Measurements from ENCODE around the gene TSSC4. TPM values are rescaled to one million over a fixed set of nuclear protein-coding genes. Genes with fewer than 3 reads are reported as not detected.

TSSC4 gene
- total RNA-seq, 1 donor: 54.8 TPM

DNA sequence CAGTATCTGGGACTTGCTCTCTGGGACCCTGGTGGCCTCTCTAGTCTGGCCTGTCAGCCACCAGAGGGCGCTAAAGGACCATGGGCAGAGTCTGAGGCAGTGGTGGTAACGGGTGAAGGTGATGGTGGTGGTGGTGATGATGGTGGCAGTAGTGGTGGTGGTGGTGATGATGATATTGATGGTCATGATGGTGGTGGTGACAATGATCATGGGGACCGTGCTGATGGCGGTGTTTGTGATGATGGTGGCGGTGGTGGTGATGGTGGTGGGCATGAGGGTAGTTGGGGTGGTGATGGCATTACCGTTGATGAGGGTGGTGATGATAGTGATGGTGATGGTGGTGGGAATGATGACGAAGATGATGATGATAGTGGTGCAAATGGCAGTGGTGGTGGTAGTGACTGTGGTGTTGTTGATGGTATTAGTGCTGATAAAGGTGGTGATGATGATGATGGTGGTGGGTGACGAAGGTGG, 27.8 kb downstream of the TSSC4 start:
- TF ChIP-seq, protein P1, sequence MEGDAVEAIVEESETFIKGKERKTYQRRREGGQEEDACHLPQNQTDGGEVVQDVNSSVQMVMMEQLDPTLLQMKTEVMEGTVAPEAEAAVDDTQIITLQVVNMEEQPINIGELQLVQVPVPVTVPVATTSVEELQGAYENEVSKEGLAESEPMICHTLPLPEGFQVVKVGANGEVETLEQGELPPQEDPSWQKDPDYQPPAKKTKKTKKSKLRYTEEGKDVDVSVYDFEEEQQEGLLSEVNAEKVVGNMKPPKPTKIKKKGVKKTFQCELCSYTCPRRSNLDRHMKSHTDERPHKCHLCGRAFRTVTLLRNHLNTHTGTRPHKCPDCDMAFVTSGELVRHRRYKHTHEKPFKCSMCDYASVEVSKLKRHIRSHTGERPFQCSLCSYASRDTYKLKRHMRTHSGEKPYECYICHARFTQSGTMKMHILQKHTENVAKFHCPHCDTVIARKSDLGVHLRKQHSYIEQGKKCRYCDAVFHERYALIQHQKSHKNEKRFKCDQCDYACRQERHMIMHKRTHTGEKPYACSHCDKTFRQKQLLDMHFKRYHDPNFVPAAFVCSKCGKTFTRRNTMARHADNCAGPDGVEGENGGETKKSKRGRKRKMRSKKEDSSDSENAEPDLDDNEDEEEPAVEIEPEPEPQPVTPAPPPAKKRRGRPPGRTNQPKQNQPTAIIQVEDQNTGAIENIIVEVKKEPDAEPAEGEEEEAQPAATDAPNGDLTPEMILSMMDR (IDR thresholded peaks at IDR 0.05; ENCODE audit: insufficient read depth, low read depth, low read length): peak; percentile 92
- H3K4me3 ChIP-seq (ENCODE audit: low read depth, low read length): no peak overlapping the region
- peak; percentile 53 for DNase-seq (ENCODE audit: low read depth)

- TF ChIP-seq, protein P1 (IDR thresholded peaks at IDR 0.05; ENCODE audit: insufficient read depth, low read depth, low read length): no peak
- H3K4me3 ChIP-seq (ENCODE audit: low read depth, low read length): no peak overlapping the region
- DNase-seq (ENCODE audit: low read depth): no peak
Measured at GRCh38 chr11:2431395-2431794, 30.8 kb downstream of the TSSC4 start.

GRCh38 chr11:2432171-2432621, 31.6 kb downstream of the TSSC4 start:
- TF ChIP-seq, protein P1 (IDR thresholded peaks at IDR 0.05; ENCODE audit: insufficient read depth, low read depth, low read length): no peak
- H3K4me3 ChIP-seq (ENCODE audit: low read depth, low read length): no peak overlapping the region
- no peak for DNase-seq (ENCODE audit: low read depth)

- TF ChIP-seq, protein P1 (IDR thresholded peaks at IDR 0.05; ENCODE audit: insufficient read depth, low read depth, low read length): no peak
- DNase-seq (ENCODE audit: low read depth): no peak
- H3K4me3 ChIP-seq (ENCODE audit: low read depth, low read length): no peak overlapping the region
Measured at GRCh38 chr11:2432628-2433071, 32.1 kb downstream of the TSSC4 start.

DNA sequence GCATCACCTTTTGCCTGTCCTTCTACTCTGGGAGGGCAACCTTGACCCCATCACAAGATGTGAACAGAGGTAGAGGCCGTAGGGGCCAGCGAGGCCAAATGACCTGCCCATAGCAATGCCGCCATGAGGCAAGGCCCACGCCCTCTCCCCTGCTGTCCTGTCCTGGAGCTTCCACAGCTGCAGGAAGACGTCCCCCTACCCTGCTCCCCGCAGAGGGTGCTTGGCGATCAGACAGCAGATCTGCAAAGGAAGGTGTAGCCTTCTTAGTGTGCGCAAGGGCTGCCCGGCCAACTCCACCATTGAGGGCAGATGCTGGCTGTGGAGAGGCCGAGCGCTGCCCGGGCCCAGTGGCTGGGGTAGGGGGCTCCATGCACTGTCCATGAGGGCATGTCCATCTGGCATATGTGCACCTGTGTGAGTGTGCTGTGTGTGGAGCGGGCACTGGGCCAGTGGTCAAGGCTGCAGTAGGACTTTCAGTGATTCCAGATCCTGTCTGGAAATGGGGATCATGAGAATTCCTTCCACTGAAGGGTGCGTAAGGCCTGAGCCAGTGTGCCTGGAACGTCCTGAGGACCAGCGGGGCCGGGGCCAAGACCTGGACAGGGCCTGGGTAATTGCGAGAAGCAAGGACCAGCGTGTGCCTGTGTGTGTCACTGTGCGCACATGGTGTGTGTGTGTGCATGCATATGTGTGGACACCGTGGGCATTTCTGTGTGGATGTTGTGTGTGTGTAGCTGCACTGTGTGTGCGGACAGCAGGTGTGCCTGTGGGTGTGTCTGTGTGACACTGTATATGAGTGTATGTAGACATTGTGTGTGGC, 32.8 kb downstream of the TSSC4 start:
- DNase-seq (ENCODE audit: low read depth): no peak
- H3K4me3 ChIP-seq (ENCODE audit: low read depth, low read length): no peak overlapping the region

DNA sequence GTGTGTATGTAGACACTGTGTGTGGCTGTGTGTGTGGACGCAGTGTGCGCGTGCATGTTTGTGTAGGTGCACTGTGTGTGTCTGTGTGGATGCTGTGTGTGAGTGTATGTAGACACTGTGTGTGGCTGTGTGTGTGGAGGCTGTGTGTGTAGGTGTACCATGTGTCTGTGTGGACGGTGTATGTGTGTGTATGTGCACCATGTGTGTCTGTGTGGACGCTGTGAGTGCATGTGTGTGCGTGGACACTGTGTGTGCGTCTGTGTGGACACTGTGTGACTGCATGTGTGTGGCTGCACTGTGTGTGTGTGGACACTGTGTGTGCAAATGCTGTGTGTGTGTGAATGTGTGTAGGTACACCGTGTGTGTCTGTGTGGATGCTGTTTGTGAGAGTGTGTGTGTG, 33.5 kb downstream of the TSSC4 start:
- TF ChIP-seq, protein P1 (IDR thresholded peaks at IDR 0.05; ENCODE audit: insufficient read depth, low read depth, low read length): no peak
- no peak overlapping the region for H3K4me3 ChIP-seq (ENCODE audit: low read depth, low read length)
- DNase-seq (ENCODE audit: low read depth): no peak

More for the DNA sequence above, 32.8 kb downstream of the TSSC4 start:
- TF ChIP-seq, protein P1 (IDR thresholded peaks at IDR 0.05; ENCODE audit: insufficient read depth, low read depth, low read length): no peak

All from fibroblast of villous mesenchyme (primary cell).